HepG2 (cell line): ENCODE measurements around the gene OR5K4. TPM values are rescaled to one million over a fixed set of nuclear protein-coding genes. Genes with fewer than 3 reads are reported as not detected.

Experiments
- ATAC-seq: fragments of 200-7000 bp; cut with Tn5 transposase; 3 replicates; pipeline ENCODE4 v1.9.1; 2020; ENCODE audit warnings: mild to moderate bottlenecking, moderate library complexity
- BruUV-seq: library from RNA; stranded (reverse); fragments of 400-500 nt; replicated peaks from 2 replicates; lab custom pipeline; 2021; lab: Mats Ljungman, UMichigan
- CTCF ChIA-PET: fragments of 300-600 bp; formaldehyde crosslinking; extraction: SDS; loops from one replicate; lab custom pipeline; 2021; ENCODE audit warnings: low total read pairs, inconsistent platforms, low intra/inter-chr PET ratio; lab: Yijun Ruan, JAX
- POLR2A ChIA-PET: fragments of 350-600 bp; sonication (Branson Sonifier 250); formaldehyde crosslinking; loops from one replicate; lab custom pipeline; 2020; ENCODE audit warnings: antibody characterized with exemption, inconsistent platforms; lab: Yijun Ruan, JAX
- DNase-seq: peaks from one replicate; pipeline ENCODE4 v3.0.0-alpha.2; 2015; ENCODE audit warnings: low spot score
- FAIRE-seq: peaks from 3 replicates; lab custom pipeline; 2011; peaks lifted over from hg19 to GRCh38; lab: Jason Lieb, UNC
- H2AFZ ChIP-seq: one replicate; pipeline ENCODE4 v1.6.1; 2011; ENCODE audit warnings: low read length, inconsistent platforms
- H3K27ac ChIP-seq: fragments of 300-600 bp; 3 replicates; pipeline ENCODE4 v1.8.0; 2011; ENCODE audit warnings: mixed run types, mild to moderate bottlenecking, mixed read lengths, low read length, inconsistent platforms; ENCODE audit not compliant: insufficient read depth; ENCODE audit errors: extremely low read length
- H3K27me3 ChIP-seq, 2 experiments: fragments of 200-600 bp in 1 of 2; 2 replicates in 1 of 2; 3 replicates in 1 of 2; pipeline versions ENCODE4 v1.6.0 to v1.8.0; 2011; ENCODE audit warnings: low read length in 2 of 2, mild to moderate bottlenecking in 2 of 2, moderate library complexity in 2 of 2, inconsistent platforms in 1 of 2; ENCODE audit not compliant: insufficient read depth in 2 of 2, control insufficient read depth in 1 of 2
- H3K36me3 ChIP-seq, 2 experiments: fragments of 200-600 bp in 1 of 2; replicated peaks in 1 of 2; 2 replicates in 1 of 2; 3 replicates in 1 of 2; pipeline versions ENCODE4 v1.5.1 to v1.8.0; 2011; ENCODE audit warnings: low read length in 2 of 2, inconsistent platforms in 1 of 2; ENCODE audit not compliant: insufficient read depth in 2 of 2, control insufficient read depth in 1 of 2
- H3K4me1 ChIP-seq: 2 replicates; pipeline ENCODE4 v1.5.1; 2012; ENCODE audit warnings: low read length, inconsistent platforms; ENCODE audit not compliant: insufficient read depth
- H3K4me2 ChIP-seq: 2 replicates; pipeline ENCODE4 v1.6.0; 2011; ENCODE audit warnings: low read depth, low read length, inconsistent platforms
- H3K4me3 ChIP-seq, 3 experiments: fragments of 200-600 bp in 1 of 3; sonication (generic), shearing (Covaris generic) in 1 of 3; replicated peaks in 1 of 3; 2 replicates each; pipeline ENCODE4 v1.5.1; 2011 to 2016; ENCODE audit warnings: low read length in 3 of 3, inconsistent platforms in 2 of 3, low read depth in 2 of 3, mild to moderate bottlenecking in 2 of 3, control low read depth in 1 of 3, mixed read lengths in 1 of 3; ENCODE audit not compliant: insufficient read depth in 1 of 3
- H3K79me2 ChIP-seq: one replicate; pipeline ENCODE4 v1.6.1; 2011; ENCODE audit warnings: low read length, inconsistent platforms; ENCODE audit not compliant: insufficient read depth
- H3K9ac ChIP-seq: 2 replicates; pipeline ENCODE4 v1.6.0; 2011; ENCODE audit warnings: mild to moderate bottlenecking, low read depth, low read length, inconsistent platforms; ENCODE audit not compliant: insufficient read depth
- H3K9me3 ChIP-seq: 2 replicates; pipeline ENCODE4 v1.5.1; 2012; ENCODE audit warnings: mild to moderate bottlenecking, low read length
- H4K20me1 ChIP-seq: 2 replicates; pipeline ENCODE4 v1.6.0; 2011; ENCODE audit warnings: inconsistent platforms, mild to moderate bottlenecking, low read length, moderate library complexity; ENCODE audit not compliant: insufficient read depth
- HOXA5 ChIP-seq: sonication (generic); formaldehyde crosslinking; IDR thresholded peaks from 2 replicates; pipeline ENCODE4 v1.4.0; 2020; ENCODE audit warnings: missing genetic modification reagents
- NPAS2 ChIP-seq: sonication (generic); formaldehyde crosslinking; IDR thresholded peaks from 2 replicates; pipeline ENCODE4 v1.8.0; 2022; ENCODE audit warnings: mild to moderate bottlenecking, missing genetic modification reagents, borderline replicate concordance
- PPARG ChIP-seq: conservative IDR thresholded peaks from 2 replicates; pipeline ENCODE4 v1.6.1; 2016; ENCODE audit warnings: missing biosample characterization, missing genetic modification reagents
- SIX1 ChIP-seq: sonication (generic); formaldehyde crosslinking; IDR thresholded peaks from 2 replicates; pipeline ENCODE4 v1.4.0; 2020; ENCODE audit warnings: missing genetic modification reagents, borderline replicate concordance
- SMAD9 ChIP-seq: sonication (generic); formaldehyde crosslinking; IDR thresholded peaks from 2 replicates; pipeline ENCODE4 v1.5.1; 2020; ENCODE audit warnings: mild to moderate bottlenecking, missing genetic modification reagents
- SRSF1 ChIP-seq: fragments of 200-400 bp; formaldehyde crosslinking; optimal IDR thresholded peaks from 2 replicates; pipeline ENCODE3; 2017; ENCODE audit warnings: mild to moderate bottlenecking, low read depth, low read length, moderate library complexity
- TBL1XR1 ChIP-seq: fragments of 150-350 bp; IDR thresholded peaks from 2 replicates; pipeline ENCODE4 v1.6.1; 2014; ENCODE audit warnings: borderline replicate concordance, low read length; ENCODE audit not compliant: partially characterized antibody
- ZNF83 ChIP-seq: sonication (generic); formaldehyde crosslinking; IDR thresholded peaks from 2 replicates; pipeline ENCODE4 v1.4.0; 2020; ENCODE audit warnings: missing genetic modification reagents, mild to moderate bottlenecking, borderline replicate concordance
- WGBS: methylation state at CpG from one replicate; pipeline ENCODE4 v1.1.6; 2017; ENCODE audit warnings: low lambda C conversion rate; 5-methylcytosine and 5-hydroxymethylcytosine counted together
- in situ Hi-C: cut with HindIII; loops from 2 replicates; pipeline ENCODE4 v1.10.0; 2017; ENCODE audit warnings: low pct_unique_long_range_greater_than_20kb; ENCODE audit not compliant: extremely low pct_ligation_motif_present
- intact Hi-C: fragments of 100-400 bp; cut with micrococcal nuclease; formaldehyde crosslinking; loops from one replicate; pipeline ENCODE4 v1.10.0; 2022; ENCODE audit not compliant: unreplicated experiment
- polyA plus RNA-seq, 8 experiments: library from polyadenylated mRNA; depleted of rRNA in 3 of 8; stranded (reverse) in 7 of 8; unstranded in 1 of 8; fragments of >200 nt; fragmentation: Illumina TruSeq in 4 of 8; extraction: Trizol in 4 of 8; gene quantifications; 2 replicates each; pipeline versions ENCODE4 v1.2.1 to v1.2.3, GENCODE V29; 2011 to 2016; ENCODE audit warnings: low read depth in 4 of 8, missing spikeins in 1 of 8, mixed read lengths in 1 of 8; ENCODE audit not compliant: insufficient read depth in 1 of 8
- total RNA-seq, 5 experiments: library from RNA; depleted of rRNA; stranded (reverse); fragments of >200 nt; fragmentation: Illumina TruSeq; extraction: Trizol; gene quantifications; 2 replicates each; pipeline ENCODE4 v1.2.3, GENCODE V29; 2016; ENCODE audit warnings: low read depth in 1 of 5
- TF ChIP-seq, protein P1 (sequence below): sonication (generic); formaldehyde crosslinking; IDR thresholded peaks from 2 replicates; pipeline ENCODE4 v1.9.0; 2021; ENCODE audit warnings: mild to moderate bottlenecking, missing genetic modification reagents
- TF ChIP-seq, protein P2 (sequence below): sonication (generic); formaldehyde crosslinking; IDR thresholded peaks from 2 replicates; pipeline ENCODE4 v1.5.1; 2020; ENCODE audit warnings: mild to moderate bottlenecking, missing genetic modification reagents

The OR5K4 gene
- total and polyA plus RNA-seq, 2 of the 13 experiments (the other 11 are each of a cell fraction or from before 2014, with no cell fraction given), result not detected

DNA sequence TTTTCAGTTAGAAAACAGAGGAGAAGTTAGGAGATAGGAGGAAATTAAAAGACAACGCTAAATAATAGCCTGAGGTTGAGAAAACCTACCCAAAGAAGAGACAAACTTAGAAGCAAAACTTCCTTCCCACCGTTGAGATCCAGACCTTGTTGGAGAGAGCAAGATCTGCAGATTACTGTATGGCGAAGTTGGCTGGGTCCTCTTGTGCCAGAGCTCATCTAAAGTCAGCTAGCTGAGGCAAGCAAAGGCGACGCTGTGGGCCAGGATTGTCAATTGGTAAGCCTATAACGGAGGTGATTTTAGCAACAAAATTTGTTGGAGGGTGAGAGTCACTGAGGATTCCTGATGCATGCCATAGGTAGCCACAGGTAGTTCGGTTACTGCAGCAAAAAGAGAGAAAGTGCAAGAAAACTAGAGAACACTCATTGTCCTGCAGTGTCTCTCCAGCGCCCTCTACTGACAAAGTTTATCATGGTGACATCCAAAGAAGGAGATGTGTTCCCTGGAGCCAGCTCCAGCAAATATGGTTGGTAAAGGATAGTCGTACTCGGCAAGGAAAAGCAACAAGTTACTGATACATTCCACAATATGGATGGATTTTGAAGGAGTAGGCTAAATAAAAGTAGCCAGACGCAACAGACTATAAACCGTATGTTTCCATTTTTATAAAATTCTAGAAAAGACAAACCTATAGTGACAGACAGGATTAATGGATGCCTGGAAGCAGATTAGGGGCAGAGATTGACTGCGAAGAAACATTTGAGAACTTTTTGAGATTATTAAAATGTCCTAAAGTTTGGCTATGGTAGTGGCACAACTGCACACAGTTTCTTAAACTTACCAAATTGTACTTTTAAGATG lies 9.8 kb upstream of the OR5K4 start:
- Histone ChIP-seq H3K4me3 (no peak overlapping the region), H3K4me1 (no peaks in the 10 kb centered on the region), H3K27me3 (no peaks in the 10 kb centered on the region), H2AFZ (no peak overlapping the region), H4K20me1 (no peaks in the 10 kb centered on the region), H3K27ac (no peak overlapping the region), H3K9ac (no peak overlapping the region), H3K79me2 (no peaks in the 10 kb centered on the region), H3K36me3 (no peaks in the 10 kb centered on the region), H3K9me3 (no peaks in the 10 kb centered on the region), H3K4me2 (no peak overlapping the region)
- intact Hi-C loops (loop anchor here (1.0 kb wide), 1 partner anchor 305 kb away; no protein-coding TSS in a partner anchor), in situ Hi-C loops (loop anchor here (25.0 kb wide), 1 partner anchor 557 kb away; no protein-coding TSS in a partner anchor)
- DNase-seq (peak; percentile 62), ATAC-seq (peak; percentile 90), FAIRE-seq (no peak)
- ChIA-PET CTCF (interaction anchor here (1.5 kb wide), 1 partner anchor 304 kb away, joined by 9 read pairs; no protein-coding TSS in a partner anchor), POLR2A (no interaction called here)
- WGBS, result 29% methylated on average over 13 of the region's 13 CpGs
- BruUV-seq, result no TSS peak
- TF ChIP-seq ZNF83 (CRISPR knock-in tag) (no peak), TBL1XR1 (no peak), SMAD9 (CRISPR knock-in tag) (no peak), HOXA5 (CRISPR knock-in tag) (no peak), PPARG (CRISPR knock-in tag) (no peak), SRSF1 (no peak), NPAS2 (no peak), SIX1 (CRISPR knock-in tag) (no peak)
- TF ChIP-seq, protein P1, sequence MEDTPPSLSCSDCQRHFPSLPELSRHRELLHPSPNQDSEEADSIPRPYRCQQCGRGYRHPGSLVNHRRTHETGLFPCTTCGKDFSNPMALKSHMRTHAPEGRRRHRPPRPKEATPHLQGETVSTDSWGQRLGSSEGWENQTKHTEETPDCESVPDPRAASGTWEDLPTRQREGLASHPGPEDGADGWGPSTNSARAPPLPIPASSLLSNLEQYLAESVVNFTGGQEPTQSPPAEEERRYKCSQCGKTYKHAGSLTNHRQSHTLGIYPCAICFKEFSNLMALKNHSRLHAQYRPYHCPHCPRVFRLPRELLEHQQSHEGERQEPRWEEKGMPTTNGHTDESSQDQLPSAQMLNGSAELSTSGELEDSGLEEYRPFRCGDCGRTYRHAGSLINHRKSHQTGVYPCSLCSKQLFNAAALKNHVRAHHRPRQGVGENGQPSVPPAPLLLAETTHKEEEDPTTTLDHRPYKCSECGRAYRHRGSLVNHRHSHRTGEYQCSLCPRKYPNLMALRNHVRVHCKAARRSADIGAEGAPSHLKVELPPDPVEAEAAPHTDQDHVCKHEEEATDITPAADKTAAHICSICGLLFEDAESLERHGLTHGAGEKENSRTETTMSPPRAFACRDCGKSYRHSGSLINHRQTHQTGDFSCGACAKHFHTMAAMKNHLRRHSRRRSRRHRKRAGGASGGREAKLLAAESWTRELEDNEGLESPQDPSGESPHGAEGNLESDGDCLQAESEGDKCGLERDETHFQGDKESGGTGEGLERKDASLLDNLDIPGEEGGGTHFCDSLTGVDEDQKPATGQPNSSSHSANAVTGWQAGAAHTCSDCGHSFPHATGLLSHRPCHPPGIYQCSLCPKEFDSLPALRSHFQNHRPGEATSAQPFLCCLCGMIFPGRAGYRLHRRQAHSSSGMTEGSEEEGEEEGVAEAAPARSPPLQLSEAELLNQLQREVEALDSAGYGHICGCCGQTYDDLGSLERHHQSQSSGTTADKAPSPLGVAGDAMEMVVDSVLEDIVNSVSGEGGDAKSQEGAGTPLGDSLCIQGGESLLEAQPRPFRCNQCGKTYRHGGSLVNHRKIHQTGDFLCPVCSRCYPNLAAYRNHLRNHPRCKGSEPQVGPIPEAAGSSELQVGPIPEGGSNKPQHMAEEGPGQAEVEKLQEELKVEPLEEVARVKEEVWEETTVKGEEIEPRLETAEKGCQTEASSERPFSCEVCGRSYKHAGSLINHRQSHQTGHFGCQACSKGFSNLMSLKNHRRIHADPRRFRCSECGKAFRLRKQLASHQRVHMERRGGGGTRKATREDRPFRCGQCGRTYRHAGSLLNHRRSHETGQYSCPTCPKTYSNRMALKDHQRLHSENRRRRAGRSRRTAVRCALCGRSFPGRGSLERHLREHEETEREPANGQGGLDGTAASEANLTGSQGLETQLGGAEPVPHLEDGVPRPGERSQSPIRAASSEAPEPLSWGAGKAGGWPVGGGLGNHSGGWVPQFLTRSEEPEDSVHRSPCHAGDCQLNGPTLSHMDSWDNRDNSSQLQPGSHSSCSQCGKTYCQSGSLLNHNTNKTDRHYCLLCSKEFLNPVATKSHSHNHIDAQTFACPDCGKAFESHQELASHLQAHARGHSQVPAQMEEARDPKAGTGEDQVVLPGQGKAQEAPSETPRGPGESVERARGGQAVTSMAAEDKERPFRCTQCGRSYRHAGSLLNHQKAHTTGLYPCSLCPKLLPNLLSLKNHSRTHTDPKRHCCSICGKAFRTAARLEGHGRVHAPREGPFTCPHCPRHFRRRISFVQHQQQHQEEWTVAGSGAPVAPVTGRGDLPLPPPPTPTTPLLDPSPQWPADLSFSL (CRISPR knock-in tag), result no peak
- TF ChIP-seq, protein P2, sequence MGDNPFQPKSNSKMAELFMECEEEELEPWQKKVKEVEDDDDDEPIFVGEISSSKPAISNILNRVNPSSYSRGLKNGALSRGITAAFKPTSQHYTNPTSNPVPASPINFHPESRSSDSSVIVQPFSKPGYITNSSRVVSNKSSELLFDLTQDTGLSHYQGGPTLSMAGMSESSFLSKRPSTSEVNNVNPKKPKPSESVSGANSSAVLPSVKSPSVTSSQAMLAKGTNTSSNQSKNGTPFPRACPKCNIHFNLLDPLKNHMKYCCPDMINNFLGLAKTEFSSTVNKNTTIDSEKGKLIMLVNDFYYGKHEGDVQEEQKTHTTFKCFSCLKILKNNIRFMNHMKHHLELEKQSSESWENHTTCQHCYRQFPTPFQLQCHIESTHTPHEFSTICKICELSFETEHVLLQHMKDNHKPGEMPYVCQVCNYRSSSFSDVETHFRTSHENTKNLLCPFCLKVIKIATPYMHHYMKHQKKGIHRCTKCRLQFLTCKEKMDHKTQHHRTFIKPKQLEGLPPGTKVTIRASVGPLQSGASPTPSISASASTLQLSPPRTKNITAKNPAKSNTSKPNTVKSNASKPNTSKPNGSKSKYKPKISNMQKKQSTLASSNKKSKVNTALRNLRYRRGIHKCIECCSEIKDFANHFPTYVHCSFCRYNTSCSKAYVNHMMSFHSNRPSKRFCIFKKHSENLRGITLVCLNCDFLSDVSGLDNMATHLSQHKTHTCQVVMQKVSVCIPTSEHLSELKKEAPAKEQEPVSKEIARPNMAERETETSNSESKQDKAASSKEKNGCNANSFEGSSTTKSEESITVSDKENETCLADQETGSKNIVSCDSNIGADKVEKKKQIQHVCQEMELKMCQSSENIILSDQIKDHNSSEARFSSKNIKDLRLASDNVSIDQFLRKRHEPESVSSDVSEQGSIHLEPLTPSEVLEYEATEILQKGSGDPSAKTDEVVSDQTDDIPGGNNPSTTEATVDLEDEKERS (CRISPR knock-in tag), result no peak
